ENCODE data around the gene DNAL1. TPM values are rescaled to one million over a fixed set of nuclear protein-coding genes. Genes with fewer than 3 reads are reported as not detected.

The DNAL1 gene
- total and polyA plus RNA-seq, 9 of the 15 experiments (the other 6 are each of a cell fraction or from before 2014, with no cell fraction given): 1.6 to 11.7 (median 4.8) TPM

GRCh38 chr14:73748858-73749357 lies 104.1 kb downstream of the DNAL1 start:
- 87% methylated on average over 5 of the region's 6 CpGs for WGBS (ENCODE audit: insufficient coverage, low coverage, missing lambda C conversion rate)
- in situ Hi-C loops (cut with MboI): no loop called here
- Histone ChIP-seq H2AFZ (ENCODE audit: low read depth, low read length) (no peak overlapping the region), H3K27me3 (ENCODE audit: control insufficient read depth in 2 of 2, insufficient read depth in 2 of 2, low read length in 2 of 2) (no peaks in the 10 kb centered on the region), H3K4me1 (replicated peaks in 1 of 2; ENCODE audit: control insufficient read depth in 2 of 2, insufficient read depth in 2 of 2, low read length in 2 of 2) (peaks cover 60 to 72% of the 10 kb centered on the region in 2 experiments), H3K9me1 (ENCODE audit: control insufficient read depth, insufficient read depth, low read length) (peaks cover 4% of the 10 kb centered on the region), H3K36me3 (ENCODE audit: control insufficient read depth, insufficient read depth, low read length) (peaks cover 39% of the 10 kb centered on the region; the same call in 2 of the 3 replicates), H3K4me3 (no peak overlapping the region), H3K27ac (ENCODE audit: extremely low read depth, low read depth, low read length) (peak overlapping the region; percentile 16; the same call in 2 of the 3 replicates), H3K9me3 (replicated peaks; ENCODE audit: control insufficient read depth, insufficient read depth, low read depth, low read length) (no peaks in the 10 kb centered on the region), H3K9ac (ENCODE audit: insufficient read depth in 1 of 2, low read depth in 2 of 2, low read length in 2 of 2) (peak overlapping the region in 1 of 2 experiments; percentile 26; a peak in 3 of 4 replicates), H3K79me2 (ENCODE audit: control insufficient read depth, insufficient read depth, low read length) (peaks cover 100% of the 10 kb centered on the region), H4K20me1 (replicated peaks; ENCODE audit: control insufficient read depth, insufficient read depth, low read length) (peaks cover 11% of the 10 kb centered on the region), H3K4me2 (ENCODE audit: insufficient read depth, low read length) (no peak overlapping the region)
- ChIA-PET CTCF (ENCODE audit: low intra/inter-chr PET ratio) (no interaction called here), POLR2A (interaction anchor here (1.0 to 1.7 kb wide), 3 partner anchors 19 to 142 kb away, joined by 3 to 4 read pairs (median 3); no protein-coding TSS in a partner anchor)
- BruUV-seq (replicated peaks): no TSS peak
- no peak for FAIRE-seq
- intact Hi-C loops (cut with micrococcal nuclease): no loop called here
- no peak for ATAC-seq
- DNase-seq (ENCODE audit: extremely low read depth in 1 of 4, low spot score in 3 of 4): no peak
- TF ChIP-seq ERF (CRISPR knock-in tag; IDR thresholded peaks at IDR 0.05) (no peak), ZBTB8A (IDR thresholded peaks at IDR 0.05; ENCODE audit: partially characterized antibody) (no peak), MCM7 (IDR thresholded peaks at IDR 0.05) (no peak), MLLT1 (IDR thresholded peaks at IDR 0.05) (0 out of 4 replicates have a peak, but pooled peaks of 1 of the 2 experiments have one; percentile 20), ATF4 (CRISPR knock-in tag; IDR thresholded peaks at IDR 0.05) (no peak), MXD1 (CRISPR knock-in tag; IDR thresholded peaks at IDR 0.05; ENCODE audit: borderline replicate concordance, poor library complexity, severe bottlenecking) (no peak), ATF6 (CRISPR knock-in tag; IDR thresholded peaks at IDR 0.05) (no peak), BRF2 (IDR thresholded peaks at IDR 0.05; ENCODE audit: borderline replicate concordance, insufficient read depth, insufficient read length) (no peak), POLR2G (IDR thresholded peaks at IDR 0.05; ENCODE audit: low read depth, low read length) (no peak)

All from K562 (cell line).